BJ (cell line): ENCODE measurements around the gene SUPT3H. TPM values are rescaled to one million over a fixed set of nuclear protein-coding genes. Genes with fewer than 3 reads are reported as not detected.

ENCODE experiments used
- CTCF ChIA-PET: fragments of 350-600 bp; formaldehyde crosslinking; extraction: SDS; loops from one replicate; lab custom pipeline; 2021; ENCODE audit warnings: antibody characterized with exemption, inconsistent platforms; lab: Yijun Ruan, JAX
- POLR2A ChIA-PET: fragments of 300-600 bp; sonication (Branson Sonifier 250); formaldehyde crosslinking; extraction: SDS; loops from one replicate; lab custom pipeline; 2021; ENCODE audit warnings: antibody characterized with exemption; lab: Charles Lee
- DNase-seq: peaks from one replicate; pipeline ENCODE4 v3.0.0-alpha.2; 2011; ENCODE audit warnings: low read depth
- H3K27me3 ChIP-seq: 2 replicates; pipeline ENCODE4 v1.6.0; 2011; ENCODE audit warnings: low read length; ENCODE audit not compliant: control insufficient read depth, insufficient read depth
- H3K36me3 ChIP-seq: 2 replicates; pipeline ENCODE4 v1.5.1; 2011; ENCODE audit warnings: low read length; ENCODE audit not compliant: control insufficient read depth, insufficient read depth
- H3K4me3 ChIP-seq: 2 replicates; pipeline ENCODE4 v1.5.1; 2011; ENCODE audit warnings: low read depth, mild to moderate bottlenecking, control low read depth, low read length
- CTCF ChIP-seq: IDR thresholded peaks from 2 replicates; pipeline ENCODE4 v1.5.1; 2011; ENCODE audit warnings: low read depth, mild to moderate bottlenecking, control low read depth, inconsistent platforms, low read length, moderate library complexity; ENCODE audit not compliant: insufficient read depth
- polyA plus RNA-seq: library from polyadenylated mRNA; depleted of rRNA; stranded (reverse); fragments of >200 nt; gene quantifications from 2 replicates; pipeline ENCODE4 v1.2.3, GENCODE V29; 2011

The SUPT3H gene
- polyA plus RNA-seq, 1 experiment: 7.8 TPM

DNA sequence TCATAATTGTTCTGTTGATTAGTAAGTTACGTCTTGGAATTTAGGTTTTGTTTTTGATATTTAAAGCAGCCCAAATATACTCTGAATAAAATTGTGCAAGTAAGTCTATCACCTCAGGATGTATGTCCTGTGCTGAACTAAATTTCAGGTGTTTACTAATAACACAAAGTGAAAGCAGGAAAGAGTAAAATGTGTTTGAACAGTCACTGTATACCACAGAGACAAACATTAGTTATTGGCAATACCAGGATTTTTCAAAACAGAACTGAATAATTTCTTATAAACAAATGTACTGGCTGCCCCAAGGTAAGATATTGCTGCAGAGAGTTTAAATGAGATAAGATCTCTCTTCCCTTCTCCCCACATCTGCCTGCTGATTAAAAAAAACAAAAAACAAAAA is 454.3 kb downstream of the SUPT3H start:
- no peaks in the 10 kb centered on the region for H3K27me3 ChIP-seq
- H3K36me3 ChIP-seq: no peaks in the 10 kb centered on the region
- POLR2A ChIA-PET: no interaction called here
- no peak overlapping the region for H3K4me3 ChIP-seq
- TF ChIP-seq CTCF: no peak
- no peak for DNase-seq
- CTCF ChIA-PET: no interaction called here

- H3K27me3 ChIP-seq: no peaks in the 10 kb centered on the region
- ChIA-PET CTCF (no interaction called here), POLR2A (no interaction called here)
- no peaks in the 10 kb centered on the region for H3K36me3 ChIP-seq
- H3K4me3 ChIP-seq: no peak overlapping the region
- DNase-seq: no peak
- TF ChIP-seq CTCF: no peak
These were observed 455.9 kb downstream of the SUPT3H start for GRCh38 chr6:44921798-44922197.

- DNase-seq: no peak
- CTCF ChIA-PET: no interaction called here
- no peaks in the 10 kb centered on the region for H3K27me3 ChIP-seq
- no peaks in the 10 kb centered on the region for H3K36me3 ChIP-seq
- H3K4me3 ChIP-seq: no peak overlapping the region
- TF ChIP-seq CTCF: no peak
- POLR2A ChIA-PET: no interaction called here
These were observed 456.7 kb downstream of the SUPT3H start for GRCh38 chr6:44920952-44921491.

DNA sequence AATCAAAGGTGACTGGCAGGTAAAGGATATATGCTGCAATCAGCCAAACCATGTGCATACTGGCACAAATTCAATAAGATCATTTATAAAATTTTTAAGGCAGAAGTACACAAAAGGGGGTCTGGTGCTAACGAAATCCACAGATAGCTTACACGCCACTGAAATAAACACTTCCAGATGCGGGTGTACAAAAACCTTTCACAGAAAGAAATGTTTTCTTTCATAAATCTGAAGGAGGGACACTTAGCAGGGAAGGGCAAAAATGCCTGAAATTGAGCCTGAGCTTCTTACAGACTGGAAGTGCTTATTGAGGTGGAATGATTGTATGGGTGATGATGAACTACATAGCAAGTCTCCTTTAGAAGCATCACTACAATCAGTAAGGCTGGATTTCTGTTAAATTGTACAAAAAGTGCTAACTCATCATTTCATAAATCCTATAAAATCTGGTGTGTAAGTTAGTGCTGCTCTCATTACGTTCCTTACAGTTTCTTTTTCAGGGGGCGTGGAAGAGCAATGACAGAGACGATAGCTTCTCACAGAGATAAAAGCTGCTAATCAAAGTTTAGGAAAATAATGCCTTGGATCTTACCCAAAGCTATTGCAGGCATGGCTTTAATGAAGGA is 458.9 kb downstream of the SUPT3H start:
- DNase-seq: no peak
- no peaks in the 10 kb centered on the region for H3K36me3 ChIP-seq
- H3K4me3 ChIP-seq: no peak overlapping the region
- no peak for TF ChIP-seq CTCF
- H3K27me3 ChIP-seq: no peaks in the 10 kb centered on the region
- ChIA-PET POLR2A (no interaction called here), CTCF (interaction anchor here (0.9 to 1.8 kb wide), 2 partner anchors 9 to 10 kb away, joined by 3 to 6 read pairs; no protein-coding TSS in a partner anchor)

GRCh38 chr6:44917430-44917829 is 460.3 kb downstream of the SUPT3H start:
- Histone ChIP-seq H3K27me3 (no peaks in the 10 kb centered on the region), H3K4me3 (no peak overlapping the region), H3K36me3 (no peaks in the 10 kb centered on the region)
- CTCF ChIA-PET: interaction anchor here (0.9 kb wide), 1 partner anchor 18 kb away, joined by 3 read pairs; no protein-coding TSS in a partner anchor
- DNase-seq: no peak
- POLR2A ChIA-PET: no interaction called here
- TF ChIP-seq CTCF: no peak
